Measurements from ENCODE around the gene GRB10. TPM values are rescaled to one million over a fixed set of nuclear protein-coding genes. Genes with fewer than 3 reads are reported as not detected.

The GRB10 gene
- total RNA-seq, 4 donors from 2014 or later, result 33.9 to 72.6 (median 41.8) TPM

DNA sequence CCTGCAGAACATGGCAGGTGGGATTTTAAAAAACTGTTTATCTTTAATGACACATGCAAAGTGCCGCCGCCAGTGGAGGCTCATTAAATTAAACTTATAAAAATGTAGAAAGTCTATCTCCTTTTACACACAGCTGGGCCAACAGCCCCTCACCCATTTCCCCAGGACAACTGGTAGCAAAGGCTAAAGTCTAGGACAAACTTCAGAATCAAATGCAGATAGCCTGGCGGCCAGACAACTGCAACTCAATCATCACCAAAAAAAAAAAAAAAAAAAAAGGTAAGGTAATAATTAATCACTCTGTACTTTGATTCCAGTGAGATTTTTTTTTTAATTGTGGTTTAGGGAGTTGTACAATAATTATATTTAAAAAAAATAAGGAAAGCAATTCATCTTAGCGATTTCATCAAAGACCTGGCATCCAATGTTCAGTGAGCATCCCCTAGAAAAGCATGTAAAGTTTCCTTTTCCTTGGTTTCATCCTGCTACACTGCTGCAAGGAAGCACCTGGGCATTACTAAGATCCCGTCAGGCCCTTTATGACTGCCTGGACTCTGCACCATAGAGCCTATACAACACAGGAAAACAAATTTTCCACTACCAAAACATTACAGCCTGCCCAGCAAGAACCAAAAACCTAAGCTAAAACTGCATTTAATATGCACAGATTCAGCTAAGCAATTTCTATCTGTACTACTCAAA, 98.5 kb downstream of the GRB10 start:
- DNase-seq, result no peak
- H3K4me1 ChIP-seq, result no peaks in the 10 kb centered on the region
- TF ChIP-seq, protein P1, sequence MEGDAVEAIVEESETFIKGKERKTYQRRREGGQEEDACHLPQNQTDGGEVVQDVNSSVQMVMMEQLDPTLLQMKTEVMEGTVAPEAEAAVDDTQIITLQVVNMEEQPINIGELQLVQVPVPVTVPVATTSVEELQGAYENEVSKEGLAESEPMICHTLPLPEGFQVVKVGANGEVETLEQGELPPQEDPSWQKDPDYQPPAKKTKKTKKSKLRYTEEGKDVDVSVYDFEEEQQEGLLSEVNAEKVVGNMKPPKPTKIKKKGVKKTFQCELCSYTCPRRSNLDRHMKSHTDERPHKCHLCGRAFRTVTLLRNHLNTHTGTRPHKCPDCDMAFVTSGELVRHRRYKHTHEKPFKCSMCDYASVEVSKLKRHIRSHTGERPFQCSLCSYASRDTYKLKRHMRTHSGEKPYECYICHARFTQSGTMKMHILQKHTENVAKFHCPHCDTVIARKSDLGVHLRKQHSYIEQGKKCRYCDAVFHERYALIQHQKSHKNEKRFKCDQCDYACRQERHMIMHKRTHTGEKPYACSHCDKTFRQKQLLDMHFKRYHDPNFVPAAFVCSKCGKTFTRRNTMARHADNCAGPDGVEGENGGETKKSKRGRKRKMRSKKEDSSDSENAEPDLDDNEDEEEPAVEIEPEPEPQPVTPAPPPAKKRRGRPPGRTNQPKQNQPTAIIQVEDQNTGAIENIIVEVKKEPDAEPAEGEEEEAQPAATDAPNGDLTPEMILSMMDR (IDR thresholded peaks at IDR 0.05), result no peak
- peak overlapping the region in 1 of 2 donors; percentile 76 for H3K27ac ChIP-seq
- H3K4me3 ChIP-seq, result no peak overlapping the region
- H3K27me3 ChIP-seq, result no peaks in the 10 kb centered on the region
- intact Hi-C loops (cut with DNase I; ENCODE audit: low total_unique reads), result no loop called here
- H3K9me3 ChIP-seq, result no peaks in the 10 kb centered on the region
- no peaks in the 10 kb centered on the region for H3K36me3 ChIP-seq

DNA sequence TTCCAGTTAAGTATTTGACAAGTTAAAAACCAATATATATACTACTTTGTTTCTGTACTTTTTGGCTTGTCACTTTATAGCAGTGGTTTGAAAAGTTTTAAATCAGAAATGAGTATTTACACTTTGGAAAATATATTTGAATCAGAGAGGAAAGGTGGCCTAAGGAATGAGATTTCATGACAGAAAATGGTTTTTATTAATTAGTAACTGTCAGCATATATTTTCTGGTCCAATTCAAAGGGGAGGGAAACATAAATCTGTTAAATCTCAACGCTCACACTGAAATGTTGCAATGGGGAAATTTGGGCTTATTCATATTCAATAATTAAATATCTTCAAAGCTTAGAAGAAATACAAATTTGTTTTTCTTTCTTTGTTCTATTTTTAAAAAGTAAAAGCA, 100.1 kb downstream of the GRB10 start:
- no peaks in the 10 kb centered on the region for H3K4me1 ChIP-seq
- no peaks in the 10 kb centered on the region for H3K36me3 ChIP-seq
- DNase-seq, result no peak
- no peaks in the 10 kb centered on the region for H3K9me3 ChIP-seq
- H3K27me3 ChIP-seq, result no peaks in the 10 kb centered on the region
- H3K27ac ChIP-seq, result no peak overlapping the region
- TF ChIP-seq, protein P1 (IDR thresholded peaks at IDR 0.05), result no peak
- TF ChIP-seq POLR2A (IDR thresholded peaks at IDR 0.05), result no peak
- intact Hi-C loops (cut with DNase I; ENCODE audit: low total_unique reads), result no loop called here
- H3K4me3 ChIP-seq, result no peak overlapping the region

DNA sequence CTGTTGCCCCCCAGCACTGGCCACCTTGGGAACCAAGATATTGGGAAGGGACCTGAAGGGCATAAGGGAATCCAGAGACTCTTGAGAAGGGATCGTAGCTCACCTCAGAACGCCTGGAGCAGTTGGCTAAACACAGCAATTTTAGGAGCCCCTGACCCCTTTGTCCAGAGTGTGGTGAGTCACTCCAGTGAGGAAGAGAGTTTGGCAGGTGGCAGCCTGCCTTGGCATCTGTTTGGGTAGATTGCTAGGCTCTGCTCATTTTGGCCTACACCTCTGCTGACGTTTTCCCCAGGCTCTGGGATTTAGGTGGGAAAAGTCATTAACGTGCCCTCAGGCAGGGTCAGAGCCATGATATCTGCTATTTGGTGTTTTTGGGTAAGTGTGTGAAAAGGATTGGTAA, 100.6 kb downstream of the GRB10 start:
- intact Hi-C loops (cut with DNase I; ENCODE audit: low total_unique reads), result no loop called here
- DNase-seq, result no peak
- TF ChIP-seq, protein P1 (IDR thresholded peaks at IDR 0.05), result no peak
- TF ChIP-seq POLR2A (IDR thresholded peaks at IDR 0.05), result no peak
- H3K9me3 ChIP-seq, result no peaks in the 10 kb centered on the region
- H3K27ac ChIP-seq, result no peak overlapping the region
- H3K27me3 ChIP-seq, result no peaks in the 10 kb centered on the region
- no peaks in the 10 kb centered on the region for H3K4me1 ChIP-seq
- H3K36me3 ChIP-seq, result no peaks in the 10 kb centered on the region
- H3K4me3 ChIP-seq, result no peak overlapping the region

DNA sequence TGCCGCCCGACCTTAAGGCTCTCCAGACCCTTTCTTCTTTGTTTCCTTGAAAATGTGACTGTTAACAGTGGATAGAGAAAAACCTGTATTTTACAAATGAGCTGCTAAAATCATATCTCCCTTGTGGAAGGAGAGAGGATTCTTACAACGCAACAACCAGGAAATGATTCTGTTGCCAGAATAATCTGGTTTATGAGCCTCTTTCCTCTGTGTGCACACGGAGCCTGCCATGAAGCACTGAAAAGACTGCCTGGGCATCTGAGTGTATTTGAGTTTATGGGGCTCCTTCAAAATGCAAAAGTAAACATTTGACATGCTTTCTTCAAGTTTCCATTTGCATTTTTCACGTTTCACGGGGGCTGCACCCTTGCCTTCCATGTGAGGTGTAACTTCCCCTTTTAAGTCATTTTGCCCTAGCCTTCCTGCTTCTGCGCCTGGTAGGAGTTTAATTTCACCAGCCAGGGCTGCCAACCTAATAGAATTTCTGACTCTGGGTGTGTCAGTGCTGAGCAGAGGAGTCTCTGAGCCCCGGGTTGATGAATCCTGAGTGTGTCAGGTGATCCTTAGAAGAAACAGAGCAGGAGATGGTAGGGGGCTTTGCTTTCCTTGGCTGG, 101.2 kb downstream of the GRB10 start:
- Histone ChIP-seq H3K9me3 (no peaks in the 10 kb centered on the region), H3K4me1 (no peaks in the 10 kb centered on the region), H3K4me3 (no peak overlapping the region), H3K36me3 (no peaks in the 10 kb centered on the region), H3K27me3 (no peaks in the 10 kb centered on the region), H3K27ac (no peak overlapping the region)
- DNase-seq, result no peak
- intact Hi-C loops (cut with DNase I; ENCODE audit: low total_unique reads), result no loop called here
- TF ChIP-seq, protein P1 (IDR thresholded peaks at IDR 0.05), result no peak
- no peak for TF ChIP-seq POLR2A (IDR thresholded peaks at IDR 0.05)

DNA sequence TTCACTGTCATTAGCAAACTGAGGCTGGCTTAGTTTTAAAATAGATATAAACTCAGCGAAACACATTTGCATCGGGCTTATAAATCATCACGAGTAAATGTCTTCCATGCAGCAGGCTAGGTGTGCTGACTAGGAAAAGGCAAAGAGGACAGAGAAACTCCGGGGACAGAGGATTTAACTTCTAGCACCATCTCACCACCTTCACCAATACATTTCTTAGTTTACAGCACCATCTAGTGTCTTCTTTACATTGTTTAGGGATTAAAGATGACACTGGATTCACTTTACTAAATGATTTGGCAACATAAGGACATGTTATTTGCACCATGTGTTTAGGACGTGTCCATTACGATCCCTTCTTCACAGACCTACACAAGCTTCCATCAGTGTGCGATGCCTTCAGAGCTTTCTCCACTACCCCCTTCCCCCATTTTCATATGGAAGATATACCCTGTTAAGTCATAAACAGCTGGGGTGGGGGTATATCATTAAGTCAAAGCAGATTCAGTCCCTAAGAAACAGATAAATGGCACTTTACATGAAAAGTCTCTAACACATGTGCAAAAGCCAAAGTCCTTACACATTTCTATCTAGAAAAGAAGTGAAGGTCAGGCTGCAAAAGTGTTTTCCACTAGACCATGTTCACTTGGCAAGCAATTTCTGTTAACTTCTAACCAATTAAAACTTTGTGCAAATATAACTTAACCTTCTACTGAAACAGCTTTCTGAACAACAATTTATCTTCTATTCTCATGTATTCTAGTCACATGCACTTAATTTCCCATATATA, 103.3 kb downstream of the GRB10 start:
- TF ChIP-seq, protein P1 (IDR thresholded peaks at IDR 0.05), result peak; percentile 35 to 61 (median 54)
- TF ChIP-seq POLR2A (IDR thresholded peaks at IDR 0.05), result no peak
- Histone ChIP-seq H3K4me3 (no peak overlapping the region), H3K27ac (peak overlapping the region in 1 of 2 donors; percentile 20), H3K9me3 (no peaks in the 10 kb centered on the region), H3K27me3 (no peaks in the 10 kb centered on the region), H3K36me3 (no peaks in the 10 kb centered on the region), H3K4me1 (no peaks in the 10 kb centered on the region)
- intact Hi-C loops (cut with DNase I; ENCODE audit: low total_unique reads), result loop anchor here (10.0 kb wide), 1 partner anchor 205 kb away; no protein-coding TSS in a partner anchor
- no peak for DNase-seq

Data from uterus (tissue), 4 donors.